Neural progenitor cell (in vitro differentiated cells): Measurements from ENCODE around the gene TMEM236.

Experiments
- EZH2 ChIP-seq: fragments of 200-600 bp; sonication (generic); IDR thresholded peaks from 2 replicates; pipeline ENCODE4 v1.6.1; 2017; ENCODE audit warnings: antibody characterized with exemption, mild to moderate bottlenecking, moderate library complexity
- TF ChIP-seq, protein P1 (sequence below): fragments of 200-600 bp; sonication (generic); IDR thresholded peaks from 2 replicates; pipeline ENCODE4 v1.5.1; 2017; ENCODE audit warnings: antibody characterized with exemption, mild to moderate bottlenecking

DNA sequence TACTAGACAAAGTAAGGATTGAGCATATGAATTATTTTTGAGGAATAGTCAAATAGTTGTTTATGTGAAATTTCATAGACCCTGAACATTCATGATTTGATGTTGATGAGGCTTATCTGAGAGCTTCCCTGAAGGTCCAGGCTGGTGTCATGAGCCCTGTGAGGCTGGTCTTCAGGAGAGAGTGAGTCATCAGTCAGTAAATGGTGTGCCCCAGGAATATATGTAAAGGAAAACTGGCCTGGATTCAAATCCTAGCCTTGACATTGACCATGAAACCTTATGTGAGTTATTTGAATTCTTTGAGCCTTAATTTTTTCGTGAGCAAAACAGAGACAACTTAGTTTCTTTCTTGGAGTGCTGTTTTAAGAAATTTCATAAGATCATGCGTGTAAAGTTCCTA, 6.2 kb downstream of the TMEM236 start:
- TF ChIP-seq, protein P1, sequence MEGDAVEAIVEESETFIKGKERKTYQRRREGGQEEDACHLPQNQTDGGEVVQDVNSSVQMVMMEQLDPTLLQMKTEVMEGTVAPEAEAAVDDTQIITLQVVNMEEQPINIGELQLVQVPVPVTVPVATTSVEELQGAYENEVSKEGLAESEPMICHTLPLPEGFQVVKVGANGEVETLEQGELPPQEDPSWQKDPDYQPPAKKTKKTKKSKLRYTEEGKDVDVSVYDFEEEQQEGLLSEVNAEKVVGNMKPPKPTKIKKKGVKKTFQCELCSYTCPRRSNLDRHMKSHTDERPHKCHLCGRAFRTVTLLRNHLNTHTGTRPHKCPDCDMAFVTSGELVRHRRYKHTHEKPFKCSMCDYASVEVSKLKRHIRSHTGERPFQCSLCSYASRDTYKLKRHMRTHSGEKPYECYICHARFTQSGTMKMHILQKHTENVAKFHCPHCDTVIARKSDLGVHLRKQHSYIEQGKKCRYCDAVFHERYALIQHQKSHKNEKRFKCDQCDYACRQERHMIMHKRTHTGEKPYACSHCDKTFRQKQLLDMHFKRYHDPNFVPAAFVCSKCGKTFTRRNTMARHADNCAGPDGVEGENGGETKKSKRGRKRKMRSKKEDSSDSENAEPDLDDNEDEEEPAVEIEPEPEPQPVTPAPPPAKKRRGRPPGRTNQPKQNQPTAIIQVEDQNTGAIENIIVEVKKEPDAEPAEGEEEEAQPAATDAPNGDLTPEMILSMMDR, result no peak
- no peak for TF ChIP-seq EZH2
